GM19468 (cell line): ENCODE data around the gene LGR6.
"Not testable (repeated sequence)": the region's sequence is repeated elsewhere in the genome, so short reads cannot be mapped to it uniquely, and the experiment has no call there.

Source experiments
- ATAC-seq: cut with Tn5 transposase; IDR thresholded peaks from one replicate; pipeline ENCODE4 v1.9.1; 2021; ENCODE audit warnings: mild to moderate bottlenecking, moderate library complexity, moderate number of reproducible peaks; ENCODE audit not compliant: unreplicated experiment; ENCODE audit errors: extremely low read depth

The LGR6 gene

GRCh38 chr1:202173993-202174392 is 19.6 kb upstream of the LGR6 start:
- ATAC-seq, result no peak

GRCh38 chr1:202176949-202177927 is 16.4 kb upstream of the LGR6 start:
- no peak for ATAC-seq

GRCh38 chr1:202179828-202180750 is 13.5 kb upstream of the LGR6 start:
- no peak for ATAC-seq

- ATAC-seq, result not testable (repeated sequence)
These were observed 12.9 kb upstream of the LGR6 start for GRCh38 chr1:202180751-202181139.

- ATAC-seq, result no peak
These were observed 12.0 kb upstream of the LGR6 start for GRCh38 chr1:202181586-202181985.

GRCh38 chr1:202182040-202182877 is 11.3 kb upstream of the LGR6 start:
- no peak for ATAC-seq

- ATAC-seq, result no peak
These were observed 8.7 kb upstream of the LGR6 start for GRCh38 chr1:202184750-202185460.

GRCh38 chr1:202186327-202186726 is 7.3 kb upstream of the LGR6 start:
- ATAC-seq, result no peak

GRCh38 chr1:202187041-202187671 is 6.4 kb upstream of the LGR6 start:
- ATAC-seq, result no peak

GRCh38 chr1:202187697-202188407 is 5.7 kb upstream of the LGR6 start:
- no peak for ATAC-seq

GRCh38 chr1:202189001-202189790 is 4.4 kb upstream of the LGR6 start:
- ATAC-seq, result no peak

- no peak for ATAC-seq
These were observed 3.5 kb upstream of the LGR6 start for GRCh38 chr1:202189918-202190715.

GRCh38 chr1:202191391-202191790 is 2.2 kb upstream of the LGR6 start:
- not testable (repeated sequence) for ATAC-seq

- no peak for ATAC-seq
These were observed 607 bp upstream of the LGR6 start for GRCh38 chr1:202192770-202193613.

GRCh38 chr1:202194328-202194648 is 689 bp downstream of the LGR6 start:
- ATAC-seq, result no peak
